HepG2 (cell line): ENCODE data around the gene KIF25.

Experiments
- CTCF ChIP-seq: sonication (generic); formaldehyde crosslinking; IDR thresholded peaks from 2 replicates; pipeline ENCODE4 v1.5.0; 2020; ENCODE audit warnings: mild to moderate bottlenecking, missing genetic modification reagents, moderate library complexity
- FLYWCH1 ChIP-seq: sonication (generic); formaldehyde crosslinking; IDR thresholded peaks from 2 replicates; pipeline ENCODE4 v1.8.1; 2023; ENCODE audit warnings: mild to moderate bottlenecking, missing genetic modification reagents
- NR2F2 ChIP-seq: IDR thresholded peaks from 2 replicates; pipeline ENCODE4 v1.6.1; 2012; ENCODE audit warnings: low read depth, inconsistent platforms, borderline replicate concordance
- RERE ChIP-seq: IDR thresholded peaks from 2 replicates; pipeline ENCODE4 v1.6.1; 2016; ENCODE audit warnings: low read depth, missing genetic modification reagents, missing compliant biosample characterization
- RFX1 ChIP-seq: fragments of 450-650 bp; IDR thresholded peaks from 2 replicates; pipeline ENCODE4 v1.6.1; 2017
- SNRNP70 ChIP-seq: fragments of 200-400 bp; formaldehyde crosslinking; IDR thresholded peaks from 2 replicates; pipeline ENCODE4 v1.6.1; 2017; ENCODE audit warnings: mild to moderate bottlenecking, low read depth, low read length, moderate library complexity
- TF ChIP-seq, protein P1 (sequence below): sonication (generic); formaldehyde crosslinking; IDR thresholded peaks from 2 replicates; pipeline ENCODE4 v1.5.0; 2020; ENCODE audit warnings: missing genetic modification reagents
- TF ChIP-seq, protein P2 (sequence below): sonication (generic); formaldehyde crosslinking; IDR thresholded peaks from 2 replicates; pipeline ENCODE4 v1.4.0; 2020; ENCODE audit warnings: missing genetic modification reagents

GRCh38 chr6:168053086-168053956 lies 55.9 kb downstream of the KIF25 start:
- TF ChIP-seq, protein P1, sequence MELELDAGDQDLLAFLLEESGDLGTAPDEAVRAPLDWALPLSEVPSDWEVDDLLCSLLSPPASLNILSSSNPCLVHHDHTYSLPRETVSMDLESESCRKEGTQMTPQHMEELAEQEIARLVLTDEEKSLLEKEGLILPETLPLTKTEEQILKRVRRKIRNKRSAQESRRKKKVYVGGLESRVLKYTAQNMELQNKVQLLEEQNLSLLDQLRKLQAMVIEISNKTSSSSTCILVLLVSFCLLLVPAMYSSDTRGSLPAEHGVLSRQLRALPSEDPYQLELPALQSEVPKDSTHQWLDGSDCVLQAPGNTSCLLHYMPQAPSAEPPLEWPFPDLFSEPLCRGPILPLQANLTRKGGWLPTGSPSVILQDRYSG (CRISPR knock-in tag): no peak
- TF ChIP-seq FLYWCH1 (CRISPR knock-in tag) (no peak), RERE (no peak), CTCF (CRISPR knock-in tag) (no peak), NR2F2 (no peak), SNRNP70 (no peak), RFX1 (no peak)
- TF ChIP-seq, protein P2, sequence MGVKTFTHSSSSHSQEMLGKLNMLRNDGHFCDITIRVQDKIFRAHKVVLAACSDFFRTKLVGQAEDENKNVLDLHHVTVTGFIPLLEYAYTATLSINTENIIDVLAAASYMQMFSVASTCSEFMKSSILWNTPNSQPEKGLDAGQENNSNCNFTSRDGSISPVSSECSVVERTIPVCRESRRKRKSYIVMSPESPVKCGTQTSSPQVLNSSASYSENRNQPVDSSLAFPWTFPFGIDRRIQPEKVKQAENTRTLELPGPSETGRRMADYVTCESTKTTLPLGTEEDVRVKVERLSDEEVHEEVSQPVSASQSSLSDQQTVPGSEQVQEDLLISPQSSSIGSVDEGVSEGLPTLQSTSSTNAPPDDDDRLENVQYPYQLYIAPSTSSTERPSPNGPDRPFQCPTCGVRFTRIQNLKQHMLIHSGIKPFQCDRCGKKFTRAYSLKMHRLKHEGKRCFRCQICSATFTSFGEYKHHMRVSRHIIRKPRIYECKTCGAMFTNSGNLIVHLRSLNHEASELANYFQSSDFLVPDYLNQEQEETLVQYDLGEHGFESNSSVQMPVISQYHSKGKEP (CRISPR knock-in tag): no peak
